Mucosa of stomach (tissue), 1 donor: ENCODE measurements around the gene VDAC2.

ENCODE experiments used
- H3K27me3 ChIP-seq: one replicate; pipeline ENCODE4 v1.7.0; 2013; ENCODE audit warnings: mild to moderate bottlenecking, low read length; ENCODE audit not compliant: control insufficient read depth, insufficient read depth
- H3K36me3 ChIP-seq: one replicate; pipeline ENCODE4 v1.7.0; 2013; ENCODE audit warnings: low read length; ENCODE audit not compliant: control insufficient read depth, insufficient read depth
- H3K4me1 ChIP-seq: one replicate; pipeline ENCODE4 v1.7.0; 2013; ENCODE audit warnings: mild to moderate bottlenecking, low read length; ENCODE audit not compliant: control insufficient read depth, insufficient read depth
- H3K4me3 ChIP-seq: one replicate; pipeline ENCODE4 v1.7.0; 2013; ENCODE audit warnings: low read length
- H3K9ac ChIP-seq: one replicate; pipeline ENCODE4 v1.7.0; 2013; ENCODE audit warnings: mild to moderate bottlenecking, low read length, moderate library complexity
- H3K9me3 ChIP-seq: one replicate; pipeline ENCODE4 v1.7.0; 2013; ENCODE audit warnings: mild to moderate bottlenecking, low read length, moderate library complexity; ENCODE audit not compliant: control insufficient read depth
- donor health status: Pancreatic carcinoma.

Gene VDAC2

GRCh38 chr10:75272896-75273295, 62.3 kb downstream of the VDAC2 start:
- no peaks in the 10 kb centered on the region for H3K36me3 ChIP-seq
- no peak overlapping the region for H3K4me3 ChIP-seq
- no peaks in the 10 kb centered on the region for H3K27me3 ChIP-seq
- no peaks in the 10 kb centered on the region for H3K9me3 ChIP-seq
- H3K9ac ChIP-seq, result no peak overlapping the region
- peaks cover 18% of the 10 kb centered on the region for H3K4me1 ChIP-seq

- Histone ChIP-seq H3K4me3 (peak overlapping the region; percentile 19), H3K9me3 (no peaks in the 10 kb centered on the region), H3K9ac (peak overlapping the region; percentile 88), H3K27me3 (no peaks in the 10 kb centered on the region), H3K4me1 (peaks cover 18% of the 10 kb centered on the region), H3K36me3 (no peaks in the 10 kb centered on the region)
Observed at GRCh38 chr10:75276069-75276872, 65.7 kb downstream of the VDAC2 start.

DNA sequence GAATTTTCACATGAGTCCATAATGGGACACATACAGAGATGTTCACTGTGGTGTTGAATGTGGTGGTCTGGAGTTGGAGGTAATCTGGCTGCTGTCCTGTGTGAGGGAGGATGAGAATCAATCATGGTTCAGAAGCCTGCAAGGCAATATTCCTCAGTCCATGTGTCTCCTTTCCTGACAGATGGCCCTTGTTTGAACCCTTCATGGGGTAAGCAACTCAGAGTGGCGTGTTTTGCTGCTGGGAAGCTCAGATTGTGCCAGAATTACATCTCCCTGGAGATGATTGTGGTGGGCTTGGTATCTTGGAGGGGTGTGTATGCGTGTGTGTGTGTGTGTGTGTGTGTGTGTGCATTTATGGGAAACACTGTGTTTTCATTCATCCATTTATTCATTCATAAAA, 69.6 kb downstream of the VDAC2 start:
- Histone ChIP-seq H3K9me3 (no peaks in the 10 kb centered on the region), H3K4me1 (peaks cover 12% of the 10 kb centered on the region), H3K36me3 (no peaks in the 10 kb centered on the region), H3K27me3 (no peaks in the 10 kb centered on the region), H3K9ac (no peak overlapping the region), H3K4me3 (no peak overlapping the region)
